Fibroblast of skin of left biceps (primary cell): Measurements from ENCODE around the gene CTXN2.

Source experiments
- DNase-seq, 2 experiments: peaks; one replicate each; pipeline ENCODE4 v3.0.0-alpha.2; 2013; ENCODE audit warnings: low read depth in 2 of 2

CTXN2 gene

DNA sequence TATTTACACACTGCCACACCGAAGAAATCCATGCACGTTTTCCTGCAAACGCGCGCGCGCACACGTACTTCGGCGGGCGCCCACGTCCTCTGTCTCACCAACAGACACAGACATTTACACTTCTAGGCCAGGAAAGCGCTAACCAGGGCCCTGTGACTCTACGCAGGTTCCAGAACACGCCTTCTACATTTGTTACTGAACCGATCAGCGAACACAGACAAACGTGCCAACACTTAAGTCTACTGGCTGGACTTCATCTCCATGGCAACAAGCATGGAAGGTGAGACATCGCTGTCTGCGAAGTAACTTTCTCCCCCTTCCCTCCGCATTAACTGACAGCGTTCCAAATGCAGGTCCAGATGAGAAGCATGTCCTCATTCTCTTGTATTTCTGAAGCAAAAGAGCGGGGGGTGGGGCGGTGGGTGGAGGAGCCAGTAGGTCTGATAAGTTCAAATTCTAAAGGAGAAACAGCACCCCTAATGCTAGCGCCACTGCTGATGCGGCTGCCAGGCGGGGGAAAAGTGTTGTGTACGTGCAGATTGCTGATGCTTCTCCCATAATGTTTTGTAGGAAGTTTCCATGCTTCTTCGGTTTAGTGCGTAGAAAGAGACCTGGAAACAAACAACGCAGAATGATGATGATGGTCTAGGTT, at the start of gene CTXN2:
TSS of gene CTXN2 (plus strand) at position 92 of the 652 bp plus-strand sequence. CDS start 9,636 bp downstream, outside the sequence.
- no peak for DNase-seq

DNA sequence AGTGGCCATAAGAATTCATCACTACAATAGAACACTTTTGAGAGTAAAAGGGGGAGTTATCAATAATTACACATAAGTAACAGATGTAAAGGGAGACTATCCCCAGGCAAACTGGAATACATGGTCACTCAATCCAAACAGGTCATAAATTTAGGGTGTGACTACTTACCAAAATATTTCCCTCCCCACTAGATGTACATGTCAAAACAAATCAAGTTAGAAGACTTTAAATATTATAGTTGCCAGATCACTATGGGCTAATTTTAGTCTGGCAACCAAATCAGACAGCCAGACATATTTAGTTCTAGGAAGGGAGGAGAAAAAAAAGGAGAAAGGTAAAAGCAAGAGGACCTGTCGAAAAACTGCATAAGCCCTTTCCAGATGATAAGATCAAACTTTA, 47.6 kb upstream of the CTXN2 start:
- DNase-seq, result peak in 1 of 2 experiments; percentile 3

DNA sequence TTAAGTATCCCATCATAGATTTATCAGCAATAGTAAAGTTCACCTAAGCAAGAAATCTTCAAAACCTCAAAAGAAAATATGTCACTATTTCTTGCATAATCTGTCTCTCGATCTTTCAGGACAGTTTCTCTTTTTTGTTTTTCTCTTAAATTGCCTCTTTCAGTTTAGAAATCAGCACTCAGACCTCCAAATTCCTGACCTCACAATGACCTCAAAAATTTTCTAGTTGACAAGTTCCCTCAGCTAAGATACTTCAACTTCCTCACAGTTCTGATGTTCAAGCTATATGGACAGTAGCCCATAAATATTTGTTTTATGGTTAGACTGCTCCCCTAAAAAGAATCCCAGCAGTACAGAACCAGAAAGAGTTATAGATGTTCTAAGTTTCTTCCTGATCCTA, 46.6 kb upstream of the CTXN2 start:
- peak in 1 of 2 experiments; percentile 1 for DNase-seq

DNA sequence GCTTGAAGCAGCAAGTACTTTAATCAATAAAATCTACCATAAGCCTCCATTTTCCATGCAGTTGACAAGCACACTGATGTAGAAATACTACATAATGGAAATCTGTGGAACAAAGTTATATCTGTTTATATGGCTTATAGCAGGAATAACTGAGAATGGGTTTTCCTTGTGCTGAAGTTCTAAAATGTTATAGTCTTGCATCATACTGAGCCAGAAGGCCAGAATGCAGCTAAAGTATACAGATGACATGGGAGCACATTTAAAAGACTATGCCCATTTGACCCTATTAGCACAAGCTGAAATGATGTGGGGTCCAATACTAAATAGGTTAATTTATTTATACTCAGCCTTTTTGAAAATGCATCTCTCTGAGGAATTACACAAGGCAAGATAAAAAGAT, 45.5 kb upstream of the CTXN2 start:
- no peak for DNase-seq

- DNase-seq, result no peak
These were observed 44.1 kb upstream of the CTXN2 start for GRCh38 chr15:48147358-48147757.

- peak; percentile 31 to 44 for DNase-seq
These were observed 41.6 kb upstream of the CTXN2 start for GRCh38 chr15:48149858-48150257.

DNA sequence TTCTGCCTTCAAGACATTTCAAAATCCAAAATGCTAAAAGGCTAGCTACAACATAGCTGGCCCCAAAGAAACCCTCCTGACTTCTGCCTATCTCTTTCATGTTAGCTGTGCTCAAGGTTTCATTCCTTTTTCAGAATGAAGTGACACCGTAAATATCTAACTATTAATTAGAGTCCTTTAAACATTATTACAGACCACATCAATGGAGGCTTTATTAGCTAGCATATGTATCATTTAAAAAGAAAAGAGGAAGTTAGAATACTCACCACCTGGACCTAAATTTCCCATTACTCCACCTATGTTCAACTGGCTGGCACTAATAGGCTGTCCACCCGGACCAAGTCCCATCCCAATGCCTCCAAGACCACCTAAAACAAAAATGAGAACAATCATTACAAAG, 37.9 kb upstream of the CTXN2 start:
- no peak for DNase-seq

DNA sequence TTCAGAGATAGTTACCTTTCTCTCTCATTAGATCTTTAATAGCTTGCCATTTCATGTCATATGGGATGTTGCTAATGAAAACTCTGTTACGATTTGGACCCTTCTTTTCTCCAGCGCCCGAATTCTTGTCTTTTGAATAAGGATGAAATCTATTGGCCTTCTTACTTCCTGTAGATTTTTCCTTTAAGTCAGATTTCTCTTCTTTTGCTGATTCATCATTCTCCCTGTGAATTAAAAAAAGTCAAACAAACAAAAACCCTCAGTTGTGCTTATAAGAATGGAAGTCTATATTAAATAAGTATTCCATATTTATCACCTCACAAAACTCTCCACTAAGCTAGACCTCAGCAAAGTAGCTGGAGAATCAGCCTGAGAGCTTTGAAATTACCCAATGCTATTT, 22.8 kb upstream of the CTXN2 start:
- no peak for DNase-seq

GRCh38 chr15:48170981-48171380, 20.5 kb upstream of the CTXN2 start:
- DNase-seq, result no peak

DNA sequence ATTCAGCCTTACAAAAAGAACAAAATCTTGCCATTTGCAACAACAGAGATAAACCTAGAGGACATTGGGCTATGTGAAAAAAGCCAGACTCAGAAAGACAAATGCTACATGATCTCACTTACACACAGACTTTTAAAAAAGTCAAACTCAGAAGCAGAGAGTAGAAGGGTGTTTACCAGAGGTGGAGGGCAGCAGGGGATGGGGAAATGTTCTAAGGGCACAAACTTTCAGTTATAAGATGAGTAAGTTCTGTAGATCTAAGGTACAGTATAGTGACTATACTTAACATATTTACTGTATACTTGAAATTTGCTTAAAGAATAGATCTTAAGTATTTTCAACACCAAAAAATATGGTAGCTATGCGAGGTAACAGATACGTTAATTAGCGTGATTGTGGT, 16.3 kb upstream of the CTXN2 start:
- no peak for DNase-seq

- DNase-seq, result no peak
These were observed 15.4 kb upstream of the CTXN2 start for GRCh38 chr15:48176112-48176511.

- DNase-seq, result no peak
These were observed 14.5 kb upstream of the CTXN2 start for GRCh38 chr15:48176957-48177356.

- DNase-seq, result no peak
These were observed 14.1 kb upstream of the CTXN2 start for GRCh38 chr15:48177383-48177765.

DNA sequence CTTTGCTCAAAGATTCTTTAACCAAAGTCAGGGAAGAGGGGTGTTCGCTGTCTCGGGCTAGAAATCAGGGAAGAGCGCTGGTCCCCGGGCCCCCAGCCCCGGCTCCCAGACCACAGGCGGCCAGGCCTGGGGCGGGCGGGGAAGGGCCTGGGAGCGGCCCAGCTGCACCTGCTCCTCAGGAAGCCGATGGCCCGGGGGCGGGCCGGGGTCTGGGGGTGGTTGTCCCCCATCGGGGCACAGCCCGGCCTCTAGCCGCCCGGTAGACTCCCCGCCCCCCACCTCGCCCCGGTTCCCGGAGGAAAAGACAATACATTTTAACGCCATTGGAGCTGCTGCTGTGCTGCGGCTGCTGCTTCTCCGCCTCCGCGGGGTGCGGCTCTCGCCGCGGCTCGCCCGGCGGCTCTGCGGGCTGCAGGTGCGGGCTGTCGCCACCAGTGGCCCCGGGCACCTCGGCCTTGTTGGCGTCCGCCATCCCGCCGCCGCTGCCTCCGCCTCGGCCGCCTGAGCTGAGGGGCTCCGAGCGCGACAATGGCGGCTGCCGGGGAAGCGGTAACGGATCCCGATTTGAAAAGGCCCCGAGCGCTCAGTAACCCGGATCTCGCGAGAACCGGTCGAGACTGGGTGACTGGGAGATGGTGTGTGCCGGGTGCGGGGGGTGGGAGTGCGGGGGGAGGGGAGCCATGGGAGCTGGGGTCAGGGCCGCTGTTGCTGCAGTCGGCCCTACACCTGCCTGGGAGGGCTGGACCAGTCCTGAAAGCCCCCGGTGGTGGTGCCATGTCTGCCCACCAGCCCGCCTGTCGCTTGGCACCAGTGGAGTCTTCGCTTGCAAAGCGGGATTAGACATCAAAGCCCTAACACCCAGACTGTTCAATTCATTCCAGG, 13.5 kb upstream of the CTXN2 start, which contains the start of gene MYEF2:
TSS of gene MYEF2 (minus strand) at position 530 of the 882 bp plus-strand sequence. CDS start at position 472, 58 bp downstream.
- DNase-seq, result peak; percentile 18 to 28

DNA sequence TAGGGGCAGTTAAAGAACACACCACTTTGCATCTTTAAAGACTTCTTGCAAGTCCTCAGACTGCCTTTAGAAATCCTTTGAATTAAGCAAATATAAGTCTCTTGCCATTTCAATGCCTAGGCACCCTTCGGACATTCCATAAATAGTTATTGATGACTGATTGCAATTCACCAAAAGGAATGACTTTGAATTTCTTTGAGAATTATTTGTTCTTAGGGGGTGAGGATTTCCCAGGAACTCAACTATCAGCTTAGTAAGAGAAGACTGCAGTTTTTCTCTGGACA, 12.9 kb upstream of the CTXN2 start:
- no peak for DNase-seq

DNA sequence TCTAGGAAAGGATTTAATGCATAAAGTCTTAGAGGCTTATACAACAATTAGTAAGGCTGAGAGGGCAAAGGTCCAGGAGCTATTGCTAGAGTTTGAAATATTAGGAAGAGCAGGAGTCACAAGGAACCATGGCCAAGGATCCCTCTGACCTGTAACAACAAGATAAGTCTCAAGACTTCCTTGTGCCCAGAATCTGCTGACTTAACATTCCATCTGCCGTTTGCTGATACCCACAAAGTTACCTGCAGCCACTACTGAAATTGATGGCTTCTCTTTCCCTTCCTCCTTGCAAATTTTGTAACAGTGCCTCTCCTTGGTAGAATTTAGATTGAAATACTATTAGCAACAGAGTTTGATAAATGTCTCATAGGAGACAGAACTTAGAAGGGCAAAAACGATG, 8.7 kb upstream of the CTXN2 start:
- DNase-seq, result no peak

DNA sequence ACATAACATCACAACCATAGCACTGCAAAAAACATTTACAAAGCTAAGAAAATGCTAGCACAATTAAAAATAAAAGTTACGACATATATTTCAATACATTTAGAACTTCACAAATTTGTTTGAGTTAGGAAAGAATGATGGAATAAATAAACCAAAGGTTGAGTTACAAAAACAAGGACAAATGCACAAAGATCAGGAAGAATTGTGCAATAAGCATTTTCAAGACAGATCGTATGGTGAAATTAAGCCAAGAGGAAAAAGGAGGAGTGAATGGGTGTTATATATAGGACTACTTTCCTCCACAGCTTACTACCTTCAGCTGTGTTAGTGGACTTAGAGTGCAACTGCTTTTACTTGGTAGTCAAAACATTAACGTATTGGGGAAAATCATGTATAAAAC, 5.9 kb upstream of the CTXN2 start:
- no peak for DNase-seq

DNA sequence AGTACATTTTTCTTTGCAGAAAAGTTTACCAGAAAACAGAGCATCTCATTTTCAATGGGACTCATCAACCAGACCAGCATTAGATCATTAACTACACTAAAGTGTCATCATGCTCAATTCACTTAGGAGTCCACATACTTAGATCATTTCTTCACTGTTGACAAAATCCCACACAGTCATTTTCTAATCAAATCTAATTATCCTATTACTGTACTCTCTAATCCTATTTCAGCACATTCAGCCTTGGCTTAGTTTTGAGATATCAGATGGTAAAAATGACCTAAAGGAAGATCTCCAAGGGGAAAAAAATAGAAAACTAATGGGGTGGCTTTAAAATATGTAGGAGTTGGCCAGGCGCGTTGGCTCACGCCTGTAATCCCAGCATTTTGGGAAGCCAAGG, 5.2 kb upstream of the CTXN2 start:
- DNase-seq, result no peak

DNA sequence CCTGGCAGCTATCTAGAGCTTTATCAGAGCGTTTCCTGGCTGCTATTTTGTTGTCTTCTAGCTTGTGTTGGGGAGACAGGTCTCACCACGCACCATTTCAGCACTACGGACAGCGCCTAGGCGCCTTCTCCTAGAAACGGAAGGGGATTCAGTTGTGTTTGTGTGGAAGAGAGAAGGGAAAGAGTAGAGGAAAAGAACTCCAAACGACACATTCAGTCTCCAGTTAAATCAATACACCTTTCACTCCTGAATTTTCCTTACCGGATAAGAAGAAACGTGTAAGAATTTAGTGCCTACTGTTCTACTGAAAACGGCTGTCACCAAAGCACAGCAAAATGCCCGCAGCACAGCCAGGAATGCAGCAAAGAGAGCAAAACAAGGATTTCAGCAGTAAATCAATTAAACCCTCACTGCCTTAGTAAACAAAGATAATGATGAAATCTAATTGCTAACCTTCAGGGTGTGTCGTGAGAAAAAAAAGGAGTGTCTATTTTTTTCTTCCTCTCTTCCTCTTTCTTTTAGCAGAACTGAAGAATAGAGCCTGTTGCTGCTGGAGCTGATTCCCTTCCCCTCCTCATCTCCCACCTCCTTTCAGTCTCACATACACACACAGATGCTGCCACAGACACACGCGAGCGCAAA, 412 bp upstream of the CTXN2 start:
- DNase-seq, result peak; percentile 26 to 29

DNA sequence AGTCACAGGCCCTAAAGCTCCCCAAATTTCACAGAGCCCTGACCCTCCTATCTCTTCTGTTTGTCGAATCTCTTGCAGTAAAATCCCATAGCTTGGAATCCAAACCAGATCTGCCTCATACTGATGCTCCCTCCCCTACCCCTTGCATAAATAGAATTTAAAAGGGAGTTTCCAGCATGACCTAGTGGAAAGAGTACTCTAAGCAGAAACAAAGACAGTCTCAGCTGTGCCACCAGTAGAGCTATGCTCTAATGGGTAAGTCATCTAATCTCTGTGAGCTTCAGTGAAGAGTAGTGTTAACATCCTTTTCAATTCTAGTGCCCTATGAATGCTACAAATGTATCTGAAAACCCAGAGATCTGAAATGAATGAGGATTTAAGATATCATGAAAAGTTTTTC, 10.6 kb downstream of the CTXN2 start:
- DNase-seq, result no peak

DNA sequence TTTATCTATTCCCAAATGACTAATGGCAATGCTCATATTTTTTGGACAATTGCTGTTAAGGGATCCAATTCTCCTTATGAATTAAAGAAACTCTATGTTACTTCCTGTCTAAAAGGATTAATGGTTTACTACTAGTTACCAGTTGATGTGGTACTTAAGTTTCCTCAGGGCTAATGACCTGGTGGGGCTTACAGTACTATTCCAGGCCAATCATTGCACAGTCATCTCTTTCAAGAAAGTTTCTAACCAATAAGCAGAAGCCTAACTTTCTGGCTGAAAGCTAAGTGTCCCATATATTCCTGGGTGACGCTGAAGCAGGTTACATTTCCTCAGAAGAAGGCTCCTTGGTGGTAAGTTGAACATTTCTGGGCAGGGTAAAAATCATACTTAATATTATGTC, 14.5 kb downstream of the CTXN2 start, which contains the start of gene SLC12A1:
TSS of gene SLC12A1 (plus strand) at position 322 of the 400 bp plus-strand sequence. CDS start 1,418 bp downstream, outside the sequence.
- DNase-seq, result no peak

DNA sequence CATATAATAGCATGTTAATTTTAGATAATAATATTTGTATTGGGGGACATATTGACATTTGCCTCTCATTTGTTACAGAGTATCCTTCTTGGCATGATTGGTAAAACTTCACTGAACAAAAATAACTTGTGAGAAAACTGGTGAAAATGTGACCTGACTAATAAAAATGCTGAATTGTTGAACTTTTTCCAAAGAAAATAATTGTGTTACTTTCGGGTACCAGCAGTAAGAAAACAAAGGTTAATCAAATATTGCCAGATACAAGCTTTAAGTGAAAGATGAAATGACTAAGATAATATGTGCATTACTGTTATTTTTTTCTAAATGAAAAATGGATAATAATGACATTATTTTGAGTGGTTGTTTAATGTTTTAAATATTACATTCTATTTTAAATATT, 29.8 kb downstream of the CTXN2 start:
- no peak for DNase-seq

GRCh38 chr15:48221885-48222284, 30.4 kb downstream of the CTXN2 start:
- no peak for DNase-seq
